GM19099 (cell line): ENCODE results near the gene GABRG3.

Experiments
- POLR2A ChIP-seq: IDR thresholded peaks from 3 replicates; pipeline ENCODE4 v1.6.1; 2011; ENCODE audit warnings: low read depth; ENCODE audit not compliant: insufficient read length; ENCODE audit errors: extremely low read depth

The GABRG3 gene

DNA sequence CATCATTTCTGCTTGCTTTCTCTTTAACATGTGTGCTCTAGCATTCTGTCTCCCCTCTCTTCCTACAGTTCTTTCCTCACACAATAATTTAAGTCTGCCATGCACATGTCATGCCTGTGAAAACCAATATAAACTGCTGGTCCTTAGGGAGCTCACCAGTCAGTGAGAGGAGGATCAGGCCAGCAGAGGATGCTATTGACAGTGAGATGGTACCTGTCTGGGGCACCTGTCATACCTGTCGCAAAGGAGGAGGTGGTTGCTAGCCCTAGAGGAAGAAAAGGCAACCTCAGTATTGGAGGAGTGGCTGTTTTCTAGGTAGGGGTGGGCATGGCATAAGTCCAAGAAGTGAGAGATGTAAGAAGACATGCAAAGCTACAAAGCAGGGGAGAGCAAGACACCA lies 194.6 kb downstream of the GABRG3 start:
- TF ChIP-seq POLR2A: no peak

DNA sequence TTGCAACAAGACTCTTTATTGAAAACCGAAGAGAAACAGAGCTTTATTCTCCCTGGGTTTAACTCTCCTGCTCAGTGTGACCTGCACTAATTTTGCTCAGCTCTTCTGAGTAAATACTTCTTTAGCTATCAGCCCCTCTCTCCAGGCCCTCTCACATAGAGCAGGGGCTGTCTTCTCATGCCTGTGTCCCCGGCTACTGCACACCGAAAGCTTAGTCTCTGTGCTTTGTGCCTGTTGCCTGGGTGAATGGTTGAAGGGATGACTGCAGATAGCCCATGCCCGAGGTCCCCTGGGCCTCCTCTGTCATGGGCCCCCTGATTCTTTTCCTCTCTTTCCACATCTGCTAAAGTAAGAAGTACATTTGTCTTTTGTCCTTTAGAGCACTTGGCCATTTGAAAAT lies 195.9 kb downstream of the GABRG3 start:
- no peak for TF ChIP-seq POLR2A

DNA sequence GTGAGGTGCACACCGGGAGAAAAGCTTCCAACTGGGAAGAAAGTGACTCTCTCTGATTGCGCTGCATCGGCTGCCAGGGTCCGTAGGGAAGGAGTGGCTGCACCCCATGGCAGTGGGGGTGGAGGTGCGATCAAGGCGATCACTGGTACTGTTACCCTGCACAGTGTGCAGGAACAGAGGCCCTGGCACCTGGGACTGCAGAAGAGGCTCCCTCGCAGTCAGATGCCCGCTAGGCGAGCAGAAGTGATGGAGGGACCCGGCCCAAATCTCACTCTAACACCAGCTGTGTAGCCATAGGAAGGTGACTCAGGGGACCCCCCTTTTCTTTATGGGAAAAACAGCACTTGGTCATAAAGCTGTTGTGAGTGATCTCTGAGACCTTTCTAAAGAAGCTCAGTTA lies 196.8 kb downstream of the GABRG3 start:
- TF ChIP-seq POLR2A: no peak

DNA sequence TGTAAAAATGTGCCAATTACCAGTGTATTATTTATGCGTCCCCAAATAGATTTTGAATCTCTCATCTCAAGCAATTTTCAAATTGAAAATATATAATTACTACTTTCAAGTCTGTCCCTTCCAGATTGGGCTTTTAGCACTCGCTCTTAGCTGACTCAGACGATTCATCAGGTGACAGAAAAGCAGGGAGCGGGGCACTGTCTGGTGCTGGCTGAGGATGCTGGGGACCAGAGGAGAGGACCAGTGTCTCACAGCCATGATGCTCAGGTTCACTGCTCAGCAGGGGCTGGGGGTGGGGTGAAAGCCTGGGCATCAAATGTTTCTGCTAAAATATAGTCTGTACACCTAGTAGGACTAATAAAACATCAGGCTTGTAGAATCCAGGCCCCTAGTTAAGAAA lies 199.9 kb downstream of the GABRG3 start:
- TF ChIP-seq POLR2A: no peak

DNA sequence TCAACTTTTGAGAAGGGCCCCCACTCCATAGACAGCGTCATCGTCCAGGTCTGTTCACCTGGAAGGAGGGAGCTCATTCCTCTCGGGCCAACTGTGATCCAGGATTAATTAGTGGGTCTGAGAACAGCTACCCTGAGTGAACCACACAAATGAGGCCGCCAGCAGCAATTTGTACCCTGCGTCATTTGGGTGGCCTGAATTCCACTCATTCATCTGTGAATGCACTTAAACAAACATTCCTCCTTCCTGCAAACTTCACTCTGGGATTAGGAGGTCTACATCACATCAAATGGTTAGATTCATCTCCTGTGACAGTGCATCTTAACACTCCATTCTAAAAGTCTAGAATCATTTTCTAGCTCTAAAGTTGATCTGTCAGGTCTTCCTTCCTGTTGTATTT lies 201.8 kb downstream of the GABRG3 start:
- no peak for TF ChIP-seq POLR2A

DNA sequence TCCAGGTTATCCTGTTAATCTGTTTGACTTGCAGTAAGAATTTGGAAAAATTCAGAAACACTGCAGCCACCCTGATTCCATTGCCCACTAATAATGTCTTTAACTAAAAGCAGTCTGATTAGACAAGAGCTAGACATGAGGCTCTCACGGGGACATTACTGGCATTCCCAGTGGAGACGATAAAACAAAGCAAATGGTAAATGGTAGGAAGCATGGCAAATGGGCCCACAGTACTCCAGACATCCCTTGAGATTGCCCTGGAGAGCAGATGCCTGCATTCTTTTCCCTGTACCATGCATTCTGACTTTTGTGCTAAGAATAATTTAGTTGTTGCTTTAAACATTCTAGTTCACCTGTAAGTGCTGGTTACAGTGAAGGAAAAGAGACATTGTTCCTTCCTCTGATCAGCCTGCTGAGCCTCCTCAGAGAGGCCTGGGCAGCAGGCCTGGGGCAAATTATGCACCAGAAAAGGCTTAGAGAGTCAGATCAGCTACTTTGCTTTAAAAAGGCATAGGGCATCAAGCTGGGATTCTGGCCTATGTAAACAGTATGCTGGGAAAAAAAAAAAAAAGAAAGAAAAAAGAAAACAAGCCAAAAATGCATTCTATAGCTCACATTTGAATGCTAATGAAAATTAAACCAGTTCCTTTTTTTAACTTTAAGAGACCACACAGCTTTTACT lies 204.6 kb downstream of the GABRG3 start:
- TF ChIP-seq POLR2A: no peak

DNA sequence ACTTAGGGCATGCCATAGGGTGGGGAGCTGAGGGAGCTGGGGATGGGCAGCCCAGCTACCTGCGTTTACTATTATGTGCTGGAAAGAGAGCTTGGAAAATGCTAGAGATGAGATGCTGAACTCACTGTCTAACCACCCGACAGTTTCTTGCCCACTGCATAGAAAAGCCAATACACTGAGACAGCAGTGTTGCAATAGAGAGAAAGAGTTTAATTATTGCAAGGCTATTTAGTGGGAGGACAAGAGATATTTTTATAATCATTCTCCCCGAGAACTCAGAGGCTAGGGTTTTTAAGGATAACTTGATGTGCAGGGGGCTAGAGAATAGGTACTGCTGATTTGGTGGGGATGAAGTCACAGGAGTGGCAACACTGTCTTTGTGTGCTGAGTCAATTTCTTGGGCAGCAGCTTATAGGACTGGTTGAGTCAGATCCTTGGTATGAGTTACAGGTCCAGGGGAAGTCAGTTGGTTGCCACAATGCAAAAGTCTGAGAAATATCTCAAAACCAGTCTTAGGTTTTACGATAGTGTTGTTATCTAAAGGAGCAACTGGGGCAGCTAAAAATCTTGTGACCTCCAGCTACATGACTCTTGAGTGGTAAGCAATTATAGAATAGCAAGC lies 205.9 kb downstream of the GABRG3 start:
- no peak for TF ChIP-seq POLR2A

DNA sequence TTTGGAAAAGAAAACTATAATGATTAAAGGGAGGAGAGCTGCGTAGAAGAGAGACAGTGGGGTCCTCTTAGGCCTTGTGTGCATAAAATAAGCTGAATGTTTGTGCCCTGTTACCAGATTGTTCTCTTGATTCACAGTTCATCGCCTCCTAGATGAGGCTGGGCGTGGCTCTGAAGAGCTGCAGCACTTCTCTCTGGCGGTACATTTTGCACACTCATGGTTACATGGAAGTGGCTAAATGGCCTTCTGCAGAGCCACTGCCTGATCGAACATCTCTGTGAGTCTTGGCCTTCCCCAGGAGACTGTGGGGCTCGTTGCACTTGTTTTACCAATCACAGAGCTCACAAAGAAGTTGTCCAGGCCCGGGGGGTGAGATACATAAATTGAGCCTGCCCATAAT lies 208.8 kb downstream of the GABRG3 start:
- TF ChIP-seq POLR2A: no peak

DNA sequence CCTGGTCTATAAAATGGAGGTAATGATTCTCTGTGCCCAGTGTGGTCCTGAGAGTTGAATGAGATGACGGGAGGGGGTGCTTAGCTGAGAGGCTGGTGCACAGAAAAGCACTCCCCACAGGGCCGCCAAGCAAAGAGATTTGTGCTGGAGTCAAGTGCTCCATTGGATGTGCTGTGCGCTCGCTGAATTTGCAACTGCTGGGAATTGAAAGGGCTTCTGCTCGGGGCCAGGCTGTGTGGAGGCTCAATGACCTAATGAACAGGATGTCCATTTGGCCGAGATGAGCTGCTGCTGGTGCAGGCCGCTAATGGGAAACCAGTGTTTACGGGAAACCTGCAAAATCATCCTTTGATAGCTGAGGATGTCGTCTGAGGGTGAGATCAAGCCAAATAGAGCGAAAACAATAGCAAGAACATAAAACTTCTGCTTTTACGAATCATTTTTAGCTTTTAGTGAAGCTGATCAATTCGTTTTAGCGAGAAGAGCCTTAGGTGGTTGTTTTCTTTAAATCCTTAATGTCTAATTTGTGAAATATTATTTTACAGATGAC lies 211.7 kb downstream of the GABRG3 start:
- no peak for TF ChIP-seq POLR2A

DNA sequence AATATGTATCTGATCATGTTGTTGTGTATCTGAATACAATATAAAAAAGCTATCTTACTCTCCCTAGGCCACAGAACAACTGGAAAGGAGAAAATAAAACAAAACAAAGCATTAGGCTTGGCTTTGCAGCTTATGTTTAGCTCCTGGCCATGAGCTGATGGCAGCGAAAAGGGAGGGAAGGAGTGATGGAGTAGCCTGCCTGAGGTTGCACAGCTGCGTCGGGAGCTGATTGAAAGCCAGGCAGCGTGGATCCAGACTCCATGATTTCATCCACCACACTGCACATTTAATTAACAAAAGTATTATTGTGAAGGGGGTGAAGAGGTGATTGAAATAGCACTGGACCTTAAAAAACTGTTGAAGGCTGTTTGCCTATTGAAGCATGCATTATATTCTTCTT lies 212.2 kb downstream of the GABRG3 start:
- TF ChIP-seq POLR2A: no peak

DNA sequence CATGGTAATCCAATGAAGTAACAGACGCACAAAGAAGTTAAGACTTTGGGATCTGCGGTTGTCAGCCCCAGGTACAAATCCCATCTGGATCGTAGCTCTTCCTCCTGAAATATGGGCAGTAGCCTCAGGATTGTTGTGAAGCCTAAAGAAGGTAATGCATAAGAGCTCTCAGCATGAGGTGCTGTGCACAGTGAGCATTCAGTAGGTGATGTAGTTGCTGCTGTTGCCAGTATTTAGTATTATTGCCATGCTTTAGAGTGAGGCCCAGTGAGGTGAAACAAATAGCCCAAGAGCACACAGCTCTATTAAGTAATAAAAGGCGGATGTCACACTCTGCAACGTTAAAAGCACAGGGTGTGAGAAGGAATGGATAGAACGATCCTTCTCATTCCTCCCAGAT lies 225.7 kb downstream of the GABRG3 start:
- TF ChIP-seq POLR2A: no peak

DNA sequence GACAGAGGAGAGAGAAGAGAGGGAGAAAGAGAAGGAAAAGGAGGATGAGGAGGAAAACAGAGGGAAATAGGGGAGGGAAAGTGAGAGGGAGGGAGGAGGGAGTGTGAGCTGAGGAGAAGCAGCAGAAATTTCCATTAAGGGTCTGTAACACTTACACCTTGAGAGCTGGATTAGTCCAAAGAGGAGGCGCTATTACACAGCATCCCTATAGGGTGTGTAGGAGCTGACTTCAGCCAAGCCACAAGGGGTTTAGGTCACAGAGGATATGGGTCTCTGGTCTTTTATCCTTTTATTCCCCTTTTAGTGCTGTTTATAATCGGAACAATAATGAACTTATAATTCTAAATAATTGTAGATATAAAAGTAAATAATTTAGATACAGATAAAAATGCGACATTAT lies 230.4 kb downstream of the GABRG3 start:
- no peak for TF ChIP-seq POLR2A

DNA sequence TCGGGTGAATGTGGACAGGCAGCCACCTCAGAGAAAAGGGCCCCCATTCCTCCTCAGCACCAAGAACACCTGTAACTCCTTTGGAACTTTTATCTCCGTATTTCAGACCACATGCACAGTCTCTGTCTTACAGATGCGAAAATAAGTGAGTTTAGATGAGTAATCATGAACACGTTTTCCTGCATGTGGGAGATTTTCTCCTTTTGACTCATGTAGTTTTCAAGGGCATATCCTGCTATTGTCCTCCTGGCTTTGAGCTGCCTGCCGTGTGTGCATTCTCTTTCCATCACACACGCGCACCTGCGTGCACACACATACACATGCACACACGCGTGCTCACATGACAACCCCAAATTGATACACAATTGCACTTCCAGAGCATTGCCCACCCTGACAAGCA lies 239.2 kb downstream of the GABRG3 start:
- TF ChIP-seq POLR2A: no peak

DNA sequence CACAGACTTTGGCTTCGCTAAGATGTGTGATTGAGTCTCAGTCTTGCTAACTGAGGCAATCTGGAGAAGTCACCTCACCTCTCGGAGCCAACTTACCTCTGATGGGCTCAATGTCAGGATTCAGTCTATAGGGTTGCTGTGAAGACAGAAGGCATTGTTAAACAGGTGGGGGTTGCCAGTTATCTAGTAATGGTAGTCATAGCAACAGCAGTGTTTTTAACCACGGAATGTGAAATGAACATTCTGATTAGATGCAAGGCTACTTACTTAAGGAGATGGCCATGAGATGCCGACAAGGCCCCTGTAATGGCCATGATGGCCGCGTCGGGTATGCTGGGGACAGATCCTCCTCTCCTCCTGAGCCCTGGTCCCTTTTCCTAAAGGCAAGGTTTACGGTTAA lies 243.1 kb downstream of the GABRG3 start:
- no peak for TF ChIP-seq POLR2A

DNA sequence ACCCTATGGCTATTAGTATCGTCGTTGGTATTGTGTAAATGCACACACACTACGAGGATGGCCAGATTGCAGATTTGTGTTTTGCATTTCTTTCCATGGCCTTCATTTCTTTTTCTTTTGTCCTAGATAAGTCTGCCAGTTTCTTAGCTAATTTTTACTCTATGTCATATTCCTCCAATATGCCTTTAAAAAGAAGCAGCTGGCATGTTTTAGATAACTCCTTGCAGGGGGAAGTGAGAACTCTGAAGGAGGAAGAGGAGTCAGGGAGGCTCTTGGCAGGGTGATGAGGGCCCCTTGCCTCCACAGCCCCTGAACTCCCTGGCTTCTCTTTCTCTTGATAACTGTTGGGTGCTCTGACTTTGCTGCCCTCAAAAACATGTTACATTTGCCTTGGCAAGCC lies 244.0 kb downstream of the GABRG3 start:
- no peak for TF ChIP-seq POLR2A

DNA sequence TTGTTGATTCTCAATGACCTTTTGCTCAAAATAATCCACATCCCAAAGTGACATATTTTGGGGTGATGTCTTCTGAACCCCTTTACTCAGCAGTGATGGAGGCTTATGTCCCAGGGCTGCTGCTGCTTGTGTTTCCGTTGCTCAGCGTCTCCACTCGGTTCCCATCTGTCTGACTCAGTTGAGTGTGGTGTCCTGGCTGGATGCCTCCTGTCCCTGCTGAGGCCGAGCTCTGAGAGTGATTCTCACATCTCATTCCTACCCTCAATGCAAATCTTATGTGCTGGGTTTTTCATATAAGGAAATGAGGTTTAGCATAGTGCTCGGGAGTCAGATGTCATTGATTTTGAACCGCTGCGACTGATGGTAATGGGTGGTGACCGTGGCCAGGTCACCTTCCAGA lies 247.4 kb downstream of the GABRG3 start:
- TF ChIP-seq POLR2A: no peak
